Loucy (cell line): ENCODE measurements around the gene ZPBP2.

Experiments
- H2AFZ ChIP-seq: fragments of 200-600 bp; sonication (generic); 2 replicates; pipeline ENCODE4 v1.6.0; 2016; ENCODE audit warnings: antibody characterized with exemption, mild to moderate bottlenecking, low read length, moderate library complexity
- H3F3A ChIP-seq: fragments of 200-600 bp; 2 replicates; pipeline ENCODE4 v1.6.0; 2016; ENCODE audit warnings: antibody characterized with exemption, low read depth, mild to moderate bottlenecking
- H3K27me3 ChIP-seq: fragments of 200-600 bp; sonication (generic); 2 replicates; pipeline ENCODE4 v1.6.1; 2014; ENCODE audit warnings: low read length, mild to moderate bottlenecking; ENCODE audit not compliant: insufficient read depth, poor library complexity, severe bottlenecking
- H3K36me3 ChIP-seq: fragments of 200-600 bp; sonication (generic); 2 replicates; pipeline ENCODE4 v1.6.1; 2016; ENCODE audit warnings: low read length; ENCODE audit not compliant: insufficient read depth
- H3K4me1 ChIP-seq: fragments of 200-600 bp; sonication (generic); 2 replicates; pipeline ENCODE4 v1.5.1; 2014; ENCODE audit warnings: low read length, mild to moderate bottlenecking; ENCODE audit not compliant: insufficient read depth, poor library complexity, severe bottlenecking
- H3K4me2 ChIP-seq: fragments of 200-600 bp; sonication (generic); 2 replicates; pipeline ENCODE4 v1.6.0; 2014; ENCODE audit warnings: antibody characterized with exemption, low read length, low read depth, mild to moderate bottlenecking; ENCODE audit not compliant: poor library complexity, severe bottlenecking
- H3K4me3 ChIP-seq: fragments of 200-600 bp; sonication (generic); 2 replicates; pipeline ENCODE4 v1.5.1; 2014; ENCODE audit warnings: low read length, mild to moderate bottlenecking, mixed read lengths; ENCODE audit not compliant: poor library complexity, severe bottlenecking
- H3K79me2 ChIP-seq: fragments of 200-600 bp; sonication (generic); 2 replicates; pipeline ENCODE4 v1.6.1; 2014; ENCODE audit warnings: low read length; ENCODE audit not compliant: insufficient read depth
- H3K9ac ChIP-seq: fragments of 200-600 bp; sonication (generic); 2 replicates; pipeline ENCODE4 v1.6.0; 2014; ENCODE audit warnings: mild to moderate bottlenecking, low read depth, low read length, moderate library complexity; ENCODE audit not compliant: poor library complexity, severe bottlenecking
- H3K9me2 ChIP-seq: fragments of 200-600 bp; sonication (generic); replicated peaks from 2 replicates; pipeline ENCODE4 v1.6.1; 2016; ENCODE audit warnings: low read depth, low read length, mixed read lengths
- H3K9me3 ChIP-seq: fragments of 200-600 bp; sonication (generic); 2 replicates; pipeline ENCODE4 v1.6.1; 2014; ENCODE audit warnings: mild to moderate bottlenecking, antibody characterized with exemption, low read length, low read depth; ENCODE audit not compliant: insufficient read depth
- H4K20me1 ChIP-seq: fragments of 200-600 bp; sonication (generic); 2 replicates; pipeline ENCODE4 v1.6.0; 2014; ENCODE audit warnings: antibody characterized with exemption, low read length, mild to moderate bottlenecking; ENCODE audit not compliant: insufficient read depth, poor library complexity, severe bottlenecking
- EZH2phosphoT487 ChIP-seq: fragments of 200-600 bp; IDR thresholded peaks from 2 replicates; pipeline ENCODE4 v1.6.1; 2018; ENCODE audit warnings: antibody characterized with exemption, mild to moderate bottlenecking, moderate library complexity, borderline replicate concordance
- TF ChIP-seq, protein P1 (sequence below): fragments of 200-600 bp; sonication (generic); conservative IDR thresholded peaks from 2 replicates; pipeline ENCODE4 v1.5.1; 2014; ENCODE audit warnings: mild to moderate bottlenecking, antibody characterized with exemption, low read length

Gene ZPBP2

DNA sequence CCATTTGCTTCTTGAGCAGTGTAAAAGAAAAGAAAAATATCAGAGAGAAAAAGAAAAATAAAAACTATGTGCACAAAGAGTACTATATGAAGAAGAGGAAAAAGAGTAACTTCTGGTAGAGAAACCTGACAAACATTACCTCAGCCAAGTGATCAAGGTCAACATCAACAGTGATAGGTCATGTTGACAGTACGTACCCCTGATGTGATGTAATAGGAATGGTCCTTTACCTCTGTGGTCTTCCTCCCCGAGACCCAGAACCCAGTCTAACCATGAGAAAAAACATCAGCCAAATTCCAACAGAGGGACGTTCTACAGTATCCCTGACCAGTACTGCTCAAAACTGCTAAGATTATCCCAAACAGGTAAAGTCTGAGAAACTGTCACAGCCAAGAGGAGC, 46.0 kb downstream of the ZPBP2 start:
- Histone ChIP-seq H3K9me3 (no peaks in the 10 kb centered on the region), H2AFZ (no peak overlapping the region), H3F3A (no peaks in the 10 kb centered on the region), H3K79me2 (no peaks in the 10 kb centered on the region), H4K20me1 (no peaks in the 10 kb centered on the region), H3K9ac (no peak overlapping the region), H3K27me3 (no peaks in the 10 kb centered on the region), H3K4me1 (no peaks in the 10 kb centered on the region), H3K4me3 (no peak overlapping the region), H3K9me2 (no peaks in the 10 kb centered on the region), H3K36me3 (no peaks in the 10 kb centered on the region), H3K4me2 (no peak overlapping the region)
- TF ChIP-seq EZH2phosphoT487, result no peak
- TF ChIP-seq, protein P1, sequence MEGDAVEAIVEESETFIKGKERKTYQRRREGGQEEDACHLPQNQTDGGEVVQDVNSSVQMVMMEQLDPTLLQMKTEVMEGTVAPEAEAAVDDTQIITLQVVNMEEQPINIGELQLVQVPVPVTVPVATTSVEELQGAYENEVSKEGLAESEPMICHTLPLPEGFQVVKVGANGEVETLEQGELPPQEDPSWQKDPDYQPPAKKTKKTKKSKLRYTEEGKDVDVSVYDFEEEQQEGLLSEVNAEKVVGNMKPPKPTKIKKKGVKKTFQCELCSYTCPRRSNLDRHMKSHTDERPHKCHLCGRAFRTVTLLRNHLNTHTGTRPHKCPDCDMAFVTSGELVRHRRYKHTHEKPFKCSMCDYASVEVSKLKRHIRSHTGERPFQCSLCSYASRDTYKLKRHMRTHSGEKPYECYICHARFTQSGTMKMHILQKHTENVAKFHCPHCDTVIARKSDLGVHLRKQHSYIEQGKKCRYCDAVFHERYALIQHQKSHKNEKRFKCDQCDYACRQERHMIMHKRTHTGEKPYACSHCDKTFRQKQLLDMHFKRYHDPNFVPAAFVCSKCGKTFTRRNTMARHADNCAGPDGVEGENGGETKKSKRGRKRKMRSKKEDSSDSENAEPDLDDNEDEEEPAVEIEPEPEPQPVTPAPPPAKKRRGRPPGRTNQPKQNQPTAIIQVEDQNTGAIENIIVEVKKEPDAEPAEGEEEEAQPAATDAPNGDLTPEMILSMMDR, result no peak

DNA sequence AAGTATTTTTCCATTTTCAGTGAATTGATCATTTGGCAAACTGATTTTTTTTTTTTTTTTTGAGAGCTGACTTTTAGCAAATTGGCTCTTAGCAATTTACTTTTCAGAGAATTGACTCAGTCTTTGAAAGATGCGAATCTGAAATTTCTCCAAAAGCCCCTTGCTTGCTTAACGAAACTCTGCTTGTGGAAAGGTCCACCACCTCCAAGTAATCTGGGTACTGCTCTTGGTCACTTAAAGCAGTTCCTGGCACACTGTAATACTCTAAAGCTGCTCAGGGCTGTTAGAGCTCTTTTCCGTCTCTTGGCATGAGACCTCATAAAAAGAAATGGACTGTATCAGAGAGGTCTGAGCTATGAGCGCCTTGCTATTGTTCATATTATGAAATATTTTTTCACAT, 47.6 kb downstream of the ZPBP2 start:
- Histone ChIP-seq H3K9me3 (no peaks in the 10 kb centered on the region), H3K4me2 (no peak overlapping the region), H2AFZ (no peak overlapping the region), H4K20me1 (no peaks in the 10 kb centered on the region), H3K79me2 (no peaks in the 10 kb centered on the region), H3K4me3 (no peak overlapping the region), H3K9ac (no peak overlapping the region), H3K36me3 (no peaks in the 10 kb centered on the region), H3F3A (no peaks in the 10 kb centered on the region), H3K27me3 (no peaks in the 10 kb centered on the region), H3K4me1 (peaks cover under 1% of the 10 kb centered on the region), H3K9me2 (no peaks in the 10 kb centered on the region)
- TF ChIP-seq, protein P1, result no peak
- no peak for TF ChIP-seq EZH2phosphoT487

DNA sequence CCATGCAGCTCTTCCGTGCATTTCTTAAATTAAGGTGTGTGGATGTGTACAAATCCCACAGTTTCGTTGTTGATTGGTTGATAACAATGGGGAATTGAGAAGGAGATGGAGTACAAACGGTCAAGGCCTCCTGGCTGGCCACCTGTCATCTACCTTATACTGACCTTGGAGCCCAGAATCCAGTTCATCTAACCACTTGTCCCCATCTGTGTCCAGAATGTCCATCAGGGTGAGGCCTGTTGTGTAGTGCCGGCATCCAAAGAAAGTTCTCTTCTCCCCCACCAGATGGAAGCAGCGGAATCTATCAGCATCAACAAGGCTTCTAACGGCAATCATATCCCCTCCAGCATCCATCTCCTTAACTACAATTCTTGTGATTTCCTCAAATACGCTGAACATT, 48.9 kb downstream of the ZPBP2 start:
- Histone ChIP-seq H3K9me3 (no peaks in the 10 kb centered on the region), H3K36me3 (peaks cover 2% of the 10 kb centered on the region; the same call in 1 of the 2 replicates), H3K9ac (no peak overlapping the region), H3K4me2 (no peak overlapping the region), H3K79me2 (no peaks in the 10 kb centered on the region), H4K20me1 (no peaks in the 10 kb centered on the region), H2AFZ (no peak overlapping the region), H3K9me2 (no peaks in the 10 kb centered on the region), H3F3A (no peaks in the 10 kb centered on the region), H3K4me1 (peaks cover 14% of the 10 kb centered on the region), H3K4me3 (no peak overlapping the region), H3K27me3 (no peaks in the 10 kb centered on the region)
- TF ChIP-seq, protein P1, result no peak
- no peak for TF ChIP-seq EZH2phosphoT487
